GM12801 (cell line): ENCODE data around the gene TBC1D22A.

Source experiments
- CTCF ChIP-seq: IDR thresholded peaks from one replicate; pipeline ENCODE4 v1.5.1; 2011; ENCODE audit warnings: control low read depth; ENCODE audit not compliant: insufficient read length; ENCODE audit errors: extremely low read depth

TBC1D22A gene

GRCh38 chr22:46896568-46897245 lies 134.3 kb downstream of the TBC1D22A start:
- TF ChIP-seq CTCF = no peak

DNA sequence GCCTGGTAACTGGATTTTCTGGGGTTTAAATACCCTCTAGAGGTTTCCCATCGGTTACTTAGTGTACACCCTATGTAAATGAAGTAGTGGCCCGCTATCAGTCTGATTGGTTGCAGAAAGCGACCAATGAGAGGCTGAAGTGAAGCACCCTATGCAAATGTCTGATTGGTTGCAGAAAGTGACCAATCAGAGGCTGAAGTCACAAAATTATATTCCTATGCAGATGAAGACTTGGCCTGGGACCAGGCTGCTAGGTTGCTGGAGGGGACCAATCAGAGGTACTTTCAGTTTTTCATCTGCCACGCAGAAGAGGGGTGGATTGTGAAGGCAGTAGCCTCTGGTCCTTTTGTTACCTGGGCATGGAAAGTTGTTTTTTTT lies 134.8 kb downstream of the TBC1D22A start:
- TF ChIP-seq CTCF = no peak

GRCh38 chr22:46900549-46900948 lies 138.1 kb downstream of the TBC1D22A start:
- no peak for TF ChIP-seq CTCF

DNA sequence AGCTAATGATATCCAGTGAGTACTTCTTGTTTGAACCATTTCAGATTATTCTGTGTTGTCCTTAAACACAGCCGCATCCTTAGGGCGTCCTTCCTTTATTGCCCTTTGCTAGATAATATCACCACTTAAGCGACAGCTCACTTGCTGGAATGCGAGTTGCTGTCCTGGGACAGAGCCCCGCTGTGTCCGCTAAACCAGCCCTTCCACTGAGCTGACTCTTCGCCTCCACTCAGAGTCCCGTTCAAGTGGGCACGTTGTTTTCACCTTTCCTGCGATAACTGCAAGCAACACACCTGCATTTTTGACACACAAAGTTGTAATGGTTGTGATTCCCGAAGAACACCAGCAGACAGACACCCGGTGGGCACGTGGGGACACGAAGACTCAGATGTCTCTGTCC lies 140.0 kb downstream of the TBC1D22A start:
- TF ChIP-seq CTCF = no peak

GRCh38 chr22:46902998-46903916 lies 140.8 kb downstream of the TBC1D22A start:
- TF ChIP-seq CTCF = no peak

DNA sequence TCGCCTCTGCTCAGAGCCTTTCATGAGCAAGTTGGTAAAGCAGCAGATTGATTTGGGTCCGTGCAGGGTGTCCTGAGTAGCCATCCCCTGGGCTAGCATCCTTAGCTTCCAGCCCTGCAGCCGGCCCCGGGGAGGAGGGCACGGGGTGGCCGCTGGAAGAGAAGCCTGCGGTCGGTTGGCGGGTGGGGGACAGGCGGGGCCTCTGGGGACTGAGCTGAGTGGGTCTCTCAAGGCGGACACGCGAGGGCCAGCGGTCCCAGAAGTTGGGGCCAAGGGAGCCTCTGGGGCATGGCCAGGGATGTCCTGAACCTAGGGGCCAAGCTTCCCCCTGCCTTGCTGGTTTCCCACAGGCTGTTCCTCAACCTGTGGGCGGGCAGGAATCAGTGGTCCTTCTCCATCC lies 143.0 kb downstream of the TBC1D22A start:
- no peak for TF ChIP-seq CTCF

DNA sequence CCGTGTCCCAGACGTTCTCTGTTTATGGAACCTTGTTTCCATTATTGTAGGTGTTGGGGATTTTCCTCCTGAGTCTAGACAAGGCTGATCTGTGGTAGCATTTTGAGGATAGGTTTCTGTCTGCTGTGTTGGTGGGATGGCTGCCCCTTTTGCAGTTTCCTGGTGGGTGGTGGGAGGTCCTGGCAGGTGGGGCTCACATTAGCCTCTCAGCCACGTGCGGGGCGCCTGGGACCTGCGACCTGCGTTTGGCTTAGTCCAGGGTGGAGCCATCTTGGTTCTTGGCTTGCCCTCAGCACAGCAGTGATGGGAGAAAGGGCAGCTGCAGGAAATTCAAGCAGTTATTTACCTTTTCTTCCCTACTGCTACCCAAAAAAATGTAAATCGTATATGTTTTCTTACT lies 143.4 kb downstream of the TBC1D22A start:
- no peak for TF ChIP-seq CTCF
